HepG2 (cell line): ENCODE results near the gene EGLN2. TPM values are rescaled to one million over a fixed set of nuclear protein-coding genes. Genes with fewer than 3 reads are reported as not detected.

Experiments
- ARNT2 ChIP-seq: sonication (generic); formaldehyde crosslinking; IDR thresholded peaks from 2 replicates; pipeline ENCODE4 v1.8.0; 2022; ENCODE audit warnings: mild to moderate bottlenecking, low read depth, missing genetic modification reagents, moderate library complexity
- CENPX ChIP-seq: sonication (generic); formaldehyde crosslinking; IDR thresholded peaks from 2 replicates; pipeline ENCODE4 v1.9.0; 2021; ENCODE audit warnings: mild to moderate bottlenecking, missing genetic modification reagents, moderate library complexity
- EP300 ChIP-seq, 3 experiments: sonication (generic) in 1 of 3; formaldehyde crosslinking in 1 of 3; IDR thresholded peaks; 2 replicates each; pipeline versions ENCODE4 v1.5.1 to v1.6.1; 2011 to 2020; ENCODE audit warnings: low read depth in 2 of 3, low read length in 2 of 3, borderline replicate concordance in 1 of 3, improper control_type of control experiment in 1 of 3, mild to moderate bottlenecking in 1 of 3, missing genetic modification reagents in 1 of 3, moderate library complexity in 1 of 3
- ERF ChIP-seq: IDR thresholded peaks from 2 replicates; pipeline ENCODE4 v1.6.1; 2018; ENCODE audit warnings: missing biosample characterization, missing genetic modification reagents
- FOXA3 ChIP-seq: IDR thresholded peaks from 2 replicates; pipeline ENCODE4 v1.6.1; 2016; ENCODE audit warnings: missing genetic modification reagents, missing compliant biosample characterization
- HDAC2 ChIP-seq: sonication (generic); formaldehyde crosslinking; IDR thresholded peaks from 2 replicates; pipeline ENCODE4 v1.4.0; 2020; ENCODE audit warnings: missing genetic modification reagents
- KAT8 ChIP-seq: IDR thresholded peaks from 2 replicates; pipeline ENCODE4 v1.6.1; 2016; ENCODE audit warnings: missing genetic modification reagents, missing compliant biosample characterization
- MEIS2 ChIP-seq: sonication (generic); formaldehyde crosslinking; IDR thresholded peaks from 2 replicates; pipeline ENCODE4 v1.9.0; 2021; ENCODE audit warnings: mild to moderate bottlenecking, missing genetic modification reagents
- PHF8 ChIP-seq: sonication (generic); formaldehyde crosslinking; IDR thresholded peaks from 2 replicates; pipeline ENCODE4 v1.5.0; 2020; ENCODE audit warnings: missing genetic modification reagents
- RBM22 ChIP-seq: fragments of 200-400 bp; formaldehyde crosslinking; optimal IDR thresholded peaks from 2 replicates; pipeline ENCODE3; 2017; ENCODE audit warnings: mild to moderate bottlenecking, low read length, moderate library complexity
- RORA ChIP-seq: sonication (generic); formaldehyde crosslinking; IDR thresholded peaks from 2 replicates; pipeline ENCODE4 v1.5.0; 2020; ENCODE audit warnings: mild to moderate bottlenecking, missing genetic modification reagents, moderate library complexity
- SMAD3 ChIP-seq: sonication (generic); formaldehyde crosslinking; IDR thresholded peaks from 2 replicates; pipeline ENCODE4 v1.4.0; 2020; ENCODE audit warnings: missing genetic modification reagents
- ZFAT ChIP-seq: sonication (generic); formaldehyde crosslinking; conservative IDR thresholded peaks from 2 replicates; pipeline ENCODE4 v1.8.1; 2023; ENCODE audit warnings: missing genetic modification reagents, inconsistent platforms
- ZNF337 ChIP-seq: sonication (generic); formaldehyde crosslinking; IDR thresholded peaks from 2 replicates; pipeline ENCODE4 v1.5.1; 2020; ENCODE audit warnings: missing genetic modification reagents, low read depth, mild to moderate bottlenecking, borderline replicate concordance
- ZNF44 ChIP-seq: sonication (generic); formaldehyde crosslinking; IDR thresholded peaks from 2 replicates; pipeline ENCODE4 v1.5.1; 2020; ENCODE audit warnings: mild to moderate bottlenecking, missing genetic modification reagents
- ZNF543 ChIP-seq: sonication (generic); formaldehyde crosslinking; IDR thresholded peaks from 2 replicates; pipeline ENCODE4 v1.4.0; 2020; ENCODE audit warnings: mild to moderate bottlenecking, missing genetic modification reagents
- ZNF570 ChIP-seq: sonication (generic); formaldehyde crosslinking; IDR thresholded peaks from 2 replicates; pipeline ENCODE4 v1.4.0; 2020; ENCODE audit warnings: mild to moderate bottlenecking, missing genetic modification reagents, borderline replicate concordance
- ZNF7 ChIP-seq: IDR thresholded peaks from 2 replicates; pipeline ENCODE4 v1.6.1; 2016; ENCODE audit warnings: missing biosample characterization, missing genetic modification reagents
- polyA plus RNA-seq, 8 experiments: library from polyadenylated mRNA; depleted of rRNA in 3 of 8; stranded (reverse) in 7 of 8; unstranded in 1 of 8; fragments of >200 nt; fragmentation: Illumina TruSeq in 4 of 8; extraction: Trizol in 4 of 8; gene quantifications; 2 replicates each; pipeline versions ENCODE4 v1.2.1 to v1.2.3, GENCODE V29; 2011 to 2016; ENCODE audit warnings: low read depth in 4 of 8, missing spikeins in 1 of 8, mixed read lengths in 1 of 8; ENCODE audit not compliant: insufficient read depth in 1 of 8
- total RNA-seq, 5 experiments: library from RNA; depleted of rRNA; stranded (reverse); fragments of >200 nt; fragmentation: Illumina TruSeq; extraction: Trizol; gene quantifications; 2 replicates each; pipeline ENCODE4 v1.2.3, GENCODE V29; 2016; ENCODE audit warnings: low read depth in 1 of 5
- TF ChIP-seq, protein P1 (sequence below): sonication (generic); formaldehyde crosslinking; IDR thresholded peaks from 2 replicates; pipeline ENCODE4 v1.8.1; 2023; ENCODE audit warnings: mild to moderate bottlenecking, missing genetic modification reagents
- TF ChIP-seq, protein P2 (sequence below): sonication (generic); formaldehyde crosslinking; IDR thresholded peaks from 2 replicates; pipeline ENCODE4 v1.5.0; 2020; ENCODE audit warnings: missing genetic modification reagents
- TF ChIP-seq, protein P3 (sequence below): sonication (generic); formaldehyde crosslinking; IDR thresholded peaks from 2 replicates; pipeline ENCODE4 v1.4.0; 2020; ENCODE audit warnings: missing genetic modification reagents
- TF ChIP-seq, protein P4 (sequence below): sonication (generic); formaldehyde crosslinking; IDR thresholded peaks from 2 replicates; pipeline ENCODE4 v1.4.0; 2020; ENCODE audit warnings: missing genetic modification reagents

Gene EGLN2
- total and polyA plus RNA-seq, 2 of the 13 experiments (the other 11 are each of a cell fraction or from before 2014, with no cell fraction given) = 16.5 to 40.8 TPM

DNA sequence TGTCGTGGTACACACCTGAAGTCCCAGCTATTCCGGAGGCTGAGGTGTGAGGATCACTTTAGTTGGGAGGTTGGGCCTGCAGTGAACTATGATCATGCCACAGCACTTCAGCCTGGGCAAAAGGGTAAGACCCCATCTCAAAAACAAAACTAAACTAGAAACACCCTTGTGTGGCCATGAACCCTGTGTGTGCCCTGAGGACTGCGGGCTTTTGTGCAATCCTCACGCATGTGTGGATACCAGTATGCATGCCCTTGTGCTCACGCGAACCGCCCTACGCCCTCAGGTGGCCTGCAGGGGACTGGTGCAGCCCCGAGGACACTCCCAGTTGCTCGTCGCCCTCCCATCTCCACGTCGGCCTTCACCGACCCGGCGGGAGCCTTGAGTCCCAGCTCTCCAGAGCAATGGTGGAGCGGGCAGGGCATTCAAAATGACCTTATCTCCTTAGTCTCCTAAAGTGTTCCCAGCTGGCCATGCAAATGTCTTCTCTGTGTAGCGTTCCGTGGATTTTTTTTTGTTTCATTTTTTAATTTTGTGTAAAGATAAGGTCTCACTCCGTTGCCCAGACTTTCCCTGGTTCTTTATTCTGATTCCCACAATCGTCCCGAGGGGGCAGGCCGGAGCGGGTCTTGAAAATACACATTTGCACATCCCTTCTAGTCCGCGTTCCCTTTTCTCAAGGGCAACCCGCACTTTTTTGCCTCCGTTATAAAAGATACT lies 868 bp upstream of the EGLN2 start (continued):
- TF ChIP-seq SMAD3 (CRISPR knock-in tag) (peak; percentile 22; the same call in 1 of the 2 replicates), ZNF337 (no peak), EP300 (IDR thresholded peaks at IDR 0.05; ENCODE audit: low read depth in 2 of 2, low read length in 2 of 2) (no peak), EP300 (CRISPR knock-in tag; IDR thresholded peaks at IDR 0.05; ENCODE audit: borderline replicate concordance) (no peak; the same call in 1 of the 2 replicates), RBM22 (no peak), KAT8 (peak; percentile 65; the same call in 1 of the 2 replicates), PHF8 (CRISPR knock-in tag) (peak; percentile 55), ZNF543 (CRISPR knock-in tag) (no peak), ARNT2 (CRISPR knock-in tag) (peak; percentile 78; the same call in 1 of the 2 replicates), ERF (CRISPR knock-in tag) (peak; percentile 79), FOXA3 (CRISPR knock-in tag) (peak; percentile 55), ZNF7 (no peak), ZNF570 (no peak), ZNF44 (CRISPR knock-in tag) (no peak; the same call in 1 of the 2 replicates), RORA (CRISPR knock-in tag) (no peak), ZFAT (no peak), CENPX (CRISPR knock-in tag) (no peak), HDAC2 (CRISPR knock-in tag) (peak; percentile 86; the same call in 1 of the 2 replicates), MEIS2 (0 out of 2 replicates have a peak, but pooled peaks have one; percentile 71)
- TF ChIP-seq, protein P1, sequence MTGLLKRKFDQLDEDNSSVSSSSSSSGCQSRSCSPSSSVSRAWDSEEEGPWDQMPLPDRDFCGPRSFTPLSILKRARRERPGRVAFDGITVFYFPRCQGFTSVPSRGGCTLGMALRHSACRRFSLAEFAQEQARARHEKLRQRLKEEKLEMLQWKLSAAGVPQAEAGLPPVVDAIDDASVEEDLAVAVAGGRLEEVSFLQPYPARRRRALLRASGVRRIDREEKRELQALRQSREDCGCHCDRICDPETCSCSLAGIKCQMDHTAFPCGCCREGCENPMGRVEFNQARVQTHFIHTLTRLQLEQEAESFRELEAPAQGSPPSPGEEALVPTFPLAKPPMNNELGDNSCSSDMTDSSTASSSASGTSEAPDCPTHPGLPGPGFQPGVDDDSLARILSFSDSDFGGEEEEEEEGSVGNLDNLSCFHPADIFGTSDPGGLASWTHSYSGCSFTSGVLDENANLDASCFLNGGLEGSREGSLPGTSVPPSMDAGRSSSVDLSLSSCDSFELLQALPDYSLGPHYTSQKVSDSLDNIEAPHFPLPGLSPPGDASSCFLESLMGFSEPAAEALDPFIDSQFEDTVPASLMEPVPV (CRISPR knock-in tag) = no peak
- TF ChIP-seq, protein P2, sequence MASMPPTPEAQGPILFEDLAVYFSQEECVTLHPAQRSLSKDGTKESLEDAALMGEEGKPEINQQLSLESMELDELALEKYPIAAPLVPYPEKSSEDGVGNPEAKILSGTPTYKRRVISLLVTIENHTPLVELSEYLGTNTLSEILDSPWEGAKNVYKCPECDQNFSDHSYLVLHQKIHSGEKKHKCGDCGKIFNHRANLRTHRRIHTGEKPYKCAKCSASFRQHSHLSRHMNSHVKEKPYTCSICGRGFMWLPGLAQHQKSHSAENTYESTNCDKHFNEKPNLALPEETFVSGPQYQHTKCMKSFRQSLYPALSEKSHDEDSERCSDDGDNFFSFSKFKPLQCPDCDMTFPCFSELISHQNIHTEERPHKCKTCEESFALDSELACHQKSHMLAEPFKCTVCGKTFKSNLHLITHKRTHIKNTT (CRISPR knock-in tag) = no peak
- TF ChIP-seq, protein P3, sequence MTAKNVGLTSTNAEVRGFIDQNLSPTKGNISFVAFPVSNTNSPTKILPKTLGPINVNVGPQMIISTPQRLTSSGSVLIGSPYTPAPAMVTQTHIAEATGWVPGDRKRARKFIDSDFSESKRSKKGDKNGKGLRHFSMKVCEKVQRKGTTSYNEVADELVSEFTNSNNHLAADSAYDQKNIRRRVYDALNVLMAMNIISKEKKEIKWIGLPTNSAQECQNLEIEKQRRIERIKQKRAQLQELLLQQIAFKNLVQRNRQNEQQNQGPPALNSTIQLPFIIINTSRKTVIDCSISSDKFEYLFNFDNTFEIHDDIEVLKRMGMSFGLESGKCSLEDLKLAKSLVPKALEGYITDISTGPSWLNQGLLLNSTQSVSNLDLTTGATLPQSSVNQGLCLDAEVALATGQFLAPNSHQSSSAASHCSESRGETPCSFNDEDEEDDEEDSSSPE (CRISPR knock-in tag) = peak; percentile 63
- TF ChIP-seq, protein P4, sequence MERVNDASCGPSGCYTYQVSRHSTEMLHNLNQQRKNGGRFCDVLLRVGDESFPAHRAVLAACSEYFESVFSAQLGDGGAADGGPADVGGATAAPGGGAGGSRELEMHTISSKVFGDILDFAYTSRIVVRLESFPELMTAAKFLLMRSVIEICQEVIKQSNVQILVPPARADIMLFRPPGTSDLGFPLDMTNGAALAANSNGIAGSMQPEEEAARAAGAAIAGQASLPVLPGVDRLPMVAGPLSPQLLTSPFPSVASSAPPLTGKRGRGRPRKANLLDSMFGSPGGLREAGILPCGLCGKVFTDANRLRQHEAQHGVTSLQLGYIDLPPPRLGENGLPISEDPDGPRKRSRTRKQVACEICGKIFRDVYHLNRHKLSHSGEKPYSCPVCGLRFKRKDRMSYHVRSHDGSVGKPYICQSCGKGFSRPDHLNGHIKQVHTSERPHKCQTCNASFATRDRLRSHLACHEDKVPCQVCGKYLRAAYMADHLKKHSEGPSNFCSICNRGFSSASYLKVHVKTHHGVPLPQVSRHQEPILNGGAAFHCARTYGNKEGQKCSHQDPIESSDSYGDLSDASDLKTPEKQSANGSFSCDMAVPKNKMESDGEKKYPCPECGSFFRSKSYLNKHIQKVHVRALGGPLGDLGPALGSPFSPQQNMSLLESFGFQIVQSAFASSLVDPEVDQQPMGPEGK (CRISPR knock-in tag) = peak; percentile 69; the same call in 1 of the 2 replicates
